ENCODE data around the gene PRR11. TPM values are rescaled to one million over a fixed set of nuclear protein-coding genes. Genes with fewer than 3 reads are reported as not detected.

Gene PRR11
- total and polyA plus RNA-seq, 2 of the 4 experiments (the other 2 are of a cell fraction): 8.6 to 24.0 TPM

DNA sequence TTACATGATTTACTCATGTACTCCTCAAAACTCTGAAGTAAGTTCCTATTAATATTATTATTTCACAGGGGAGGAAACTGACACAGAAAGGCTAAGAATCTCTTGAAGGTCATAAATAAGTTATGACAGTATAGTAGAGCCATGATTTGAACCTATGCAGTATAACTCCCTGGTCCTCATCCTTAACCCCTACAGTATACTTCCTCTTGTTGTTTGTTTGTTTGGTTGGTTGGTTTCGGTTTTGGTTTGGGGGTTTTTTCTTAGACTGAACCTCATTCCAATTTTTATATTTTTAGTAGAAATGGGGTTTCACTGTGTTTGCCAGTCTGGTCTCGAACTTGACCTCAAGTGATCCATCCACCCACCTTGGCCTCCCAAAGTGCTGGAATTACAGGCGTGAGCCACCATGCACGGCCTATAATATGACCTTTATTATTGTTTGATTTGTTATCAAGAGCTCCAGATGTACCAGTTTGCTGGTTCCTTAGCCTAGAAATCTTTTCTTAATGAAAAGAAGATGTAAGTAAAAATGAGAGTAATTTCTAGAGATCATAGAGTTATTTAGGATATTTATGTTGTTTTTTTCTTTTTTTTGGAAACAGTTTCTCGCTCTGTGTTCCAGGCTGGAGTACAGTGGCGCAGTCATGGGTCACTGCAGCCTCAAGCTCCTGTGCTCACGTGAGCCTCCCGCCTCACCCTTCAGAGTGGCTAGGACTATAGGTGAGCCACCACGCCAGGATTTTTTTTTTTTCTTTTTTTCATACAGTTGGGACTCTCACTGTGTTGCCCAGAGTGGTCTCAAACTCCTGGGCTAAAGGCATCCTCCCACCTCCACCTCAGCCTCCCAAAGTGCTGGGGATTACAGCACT lies 4.8 kb downstream of the PRR11 start:
- H3K27me3 ChIP-seq (ENCODE audit: control insufficient read depth, insufficient read depth, low read length): no peaks in the 10 kb centered on the region
- 0 out of 2 replicates have a peak, but pooled peaks cover 1% of the 10 kb centered on the region for H3K4me1 ChIP-seq (ENCODE audit: control insufficient read depth, insufficient read depth, low read length)
- peak overlapping the region; percentile 71 to 92; a peak in 3 of 4 replicates for H4K8ac ChIP-seq (ENCODE audit: low read depth in 2 of 2, low read length in 2 of 2)
- no peaks in the 10 kb centered on the region for H3K36me3 ChIP-seq (ENCODE audit: control insufficient read depth, insufficient read depth, low read length)
- CTCF ChIA-PET: no interaction called here
- H2AK5ac ChIP-seq (ENCODE audit: low read depth, low read length): peak overlapping the region; percentile 57; the same call in 1 of the 2 replicates
- intact Hi-C loops (cut with micrococcal nuclease): no loop called here
- dilution Hi-C loops (cut with HindIII; ENCODE audit: low sequenced_read_pairs, unreplicated experiment): no loop called here
- H2BK5ac ChIP-seq (ENCODE audit: low read depth, low read length, poor library complexity, severe bottlenecking): peak overlapping the region; percentile 68
- H2BK20ac ChIP-seq (ENCODE audit: low read depth, low read length): peak overlapping the region; percentile 16; the same call in 1 of the 2 replicates
- peak overlapping the region; percentile 13; the same call in 1 of the 2 replicates for H3K4me3 ChIP-seq (ENCODE audit: insufficient read depth, low read depth, low read length)
- 0 out of 3 replicates have a peak overlapping the region, but pooled peaks have one; percentile 21 for H2BK15ac ChIP-seq (ENCODE audit: low read depth, low read length)
- H4K91ac ChIP-seq (ENCODE audit: insufficient read depth, low read depth, low read length): peak overlapping the region; percentile 68
- POLR2A ChIA-PET (ENCODE audit: unreplicated experiment): no interaction called here
- H3K56ac ChIP-seq (ENCODE audit: extremely low read depth, insufficient read depth, low read length): no peak overlapping the region
- ATAC-seq (ENCODE audit: low read depth) (no peak), DNase-seq (no peak)
- H3K9ac ChIP-seq (ENCODE audit: low read depth, low read length): no peak overlapping the region
- peak overlapping the region; percentile 69 for H2AFZ ChIP-seq (replicated peaks; ENCODE audit: low read length, poor library complexity)
- in situ Hi-C loops (cut with MboI; ENCODE audit: low sequenced_read_pairs): no loop called here
- no peaks in the 10 kb centered on the region for H4K20me1 ChIP-seq (ENCODE audit: insufficient read depth, low read length)
- BruUV-seq (replicated peaks): no TSS peak
- H3K27ac ChIP-seq (ENCODE audit: insufficient read depth, low read length): peak overlapping the region; percentile 66; the same call in 1 of the 2 replicates
- no CpG with 5 or more reads among the region's 9 CpGs for WGBS, 2 experiments (ENCODE audit: extremely low coverage in 2 of 2, insufficient read length in 1 of 2)
- peak overlapping the region; percentile 75 for H3K23ac ChIP-seq (ENCODE audit: low read depth, low read length)
- TF ChIP-seq MAZ (IDR thresholded peaks at IDR 0.05; ENCODE audit: borderline replicate concordance, low read depth, low read length): no peak
- no peak for TF ChIP-seq BHLHE40 (IDR thresholded peaks at IDR 0.05; ENCODE audit: low read depth, low read length)
- no peak for TF ChIP-seq RAD21 (IDR thresholded peaks at IDR 0.05; ENCODE audit: low read length)
- TF ChIP-seq RFX5 (IDR thresholded peaks at IDR 0.05; ENCODE audit: low read depth, low read length): no peak
- TF ChIP-seq CHD1 (IDR thresholded peaks at IDR 0.05; ENCODE audit: low read depth, low read length): no peak
- no peak for TF ChIP-seq MXI1 (IDR thresholded peaks at IDR 0.05; ENCODE audit: borderline replicate concordance, low read depth, low read length)
- TF ChIP-seq, protein P1, sequence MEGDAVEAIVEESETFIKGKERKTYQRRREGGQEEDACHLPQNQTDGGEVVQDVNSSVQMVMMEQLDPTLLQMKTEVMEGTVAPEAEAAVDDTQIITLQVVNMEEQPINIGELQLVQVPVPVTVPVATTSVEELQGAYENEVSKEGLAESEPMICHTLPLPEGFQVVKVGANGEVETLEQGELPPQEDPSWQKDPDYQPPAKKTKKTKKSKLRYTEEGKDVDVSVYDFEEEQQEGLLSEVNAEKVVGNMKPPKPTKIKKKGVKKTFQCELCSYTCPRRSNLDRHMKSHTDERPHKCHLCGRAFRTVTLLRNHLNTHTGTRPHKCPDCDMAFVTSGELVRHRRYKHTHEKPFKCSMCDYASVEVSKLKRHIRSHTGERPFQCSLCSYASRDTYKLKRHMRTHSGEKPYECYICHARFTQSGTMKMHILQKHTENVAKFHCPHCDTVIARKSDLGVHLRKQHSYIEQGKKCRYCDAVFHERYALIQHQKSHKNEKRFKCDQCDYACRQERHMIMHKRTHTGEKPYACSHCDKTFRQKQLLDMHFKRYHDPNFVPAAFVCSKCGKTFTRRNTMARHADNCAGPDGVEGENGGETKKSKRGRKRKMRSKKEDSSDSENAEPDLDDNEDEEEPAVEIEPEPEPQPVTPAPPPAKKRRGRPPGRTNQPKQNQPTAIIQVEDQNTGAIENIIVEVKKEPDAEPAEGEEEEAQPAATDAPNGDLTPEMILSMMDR (conservative IDR thresholded peaks at IDR 0.05; ENCODE audit: low read depth, low read length): no peak
- H3K9me3 ChIP-seq (ENCODE audit: control insufficient read depth, insufficient read depth, low read length): no peaks in the 10 kb centered on the region
- H3K14ac ChIP-seq (replicated peaks; ENCODE audit: low read depth, low read length): 0 out of 2 replicates have a peak overlapping the region, but pooled peaks have one; percentile 41
- peaks cover 8% of the 10 kb centered on the region; the same call in 1 of the 2 replicates for H3K9me1 ChIP-seq (ENCODE audit: insufficient read depth, low read length)
- H2BK120ac ChIP-seq (ENCODE audit: low read depth, low read length): peak overlapping the region; percentile 5
- peak overlapping the region; percentile 81 for H2AK9ac ChIP-seq (replicated peaks; ENCODE audit: low read depth, low read length, poor library complexity)
- peaks cover 17 to 39% of the 10 kb centered on the region in 2 experiments for H3K79me1 ChIP-seq (ENCODE audit: low read depth in 1 of 2, low read length in 2 of 2)
- peak overlapping the region; percentile 68; the same call in 1 of the 2 replicates for H3K18ac ChIP-seq (ENCODE audit: low read depth, low read length)
- peak overlapping the region; percentile 72 for H3K4ac ChIP-seq (ENCODE audit: low read depth, low read length)
- peak overlapping the region; percentile 87 for H3K4me2 ChIP-seq (ENCODE audit: low read depth, low read length)
- H4K5ac ChIP-seq (ENCODE audit: low read depth, low read length): peak overlapping the region; percentile 94
